Measurements from ENCODE around the gene TBP.

DNA sequence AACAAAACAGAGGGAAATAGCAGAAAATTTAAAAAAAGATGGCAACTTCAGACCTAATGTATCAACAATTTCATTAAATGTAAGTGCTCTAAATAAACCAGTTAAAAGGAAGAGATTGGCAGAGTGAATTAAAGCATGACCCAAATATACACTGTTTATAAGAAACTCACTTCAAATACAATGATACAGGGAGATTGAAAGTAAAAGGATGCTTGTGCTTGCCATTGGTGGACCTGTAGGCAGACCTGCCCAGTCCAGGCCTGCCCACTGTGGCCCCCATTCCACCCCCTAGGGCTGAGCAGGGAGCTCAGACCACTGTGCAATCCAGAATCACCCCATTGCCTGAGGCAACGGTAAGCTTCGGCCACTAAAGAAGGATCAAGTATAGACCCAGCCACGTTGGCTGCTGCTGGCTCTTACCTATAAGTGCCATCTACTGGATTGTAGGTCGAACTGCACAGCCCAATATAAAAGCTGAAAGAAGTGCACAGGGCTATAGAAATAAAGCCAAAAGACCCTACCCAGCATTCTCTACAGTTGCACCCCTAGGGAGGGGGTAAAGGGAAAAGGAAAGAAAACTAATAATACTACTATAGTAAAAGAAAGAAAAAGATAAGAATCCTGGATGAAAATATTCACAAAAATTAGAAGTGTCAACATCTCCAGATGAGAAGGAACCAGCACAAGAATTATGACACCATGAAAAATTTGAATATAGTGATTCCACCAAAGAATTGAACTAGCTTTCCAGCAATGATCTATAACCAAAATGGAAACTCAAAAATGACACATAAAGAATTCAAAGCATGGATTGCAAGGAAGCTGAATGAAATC lies 37.2 kb upstream of the TBP start:
- no peak for TF ChIP-seq ESRRA (CRISPR knock-in tag; IDR thresholded peaks at IDR 0.05; ENCODE audit: borderline replicate concordance)
- TF ChIP-seq, protein P1, sequence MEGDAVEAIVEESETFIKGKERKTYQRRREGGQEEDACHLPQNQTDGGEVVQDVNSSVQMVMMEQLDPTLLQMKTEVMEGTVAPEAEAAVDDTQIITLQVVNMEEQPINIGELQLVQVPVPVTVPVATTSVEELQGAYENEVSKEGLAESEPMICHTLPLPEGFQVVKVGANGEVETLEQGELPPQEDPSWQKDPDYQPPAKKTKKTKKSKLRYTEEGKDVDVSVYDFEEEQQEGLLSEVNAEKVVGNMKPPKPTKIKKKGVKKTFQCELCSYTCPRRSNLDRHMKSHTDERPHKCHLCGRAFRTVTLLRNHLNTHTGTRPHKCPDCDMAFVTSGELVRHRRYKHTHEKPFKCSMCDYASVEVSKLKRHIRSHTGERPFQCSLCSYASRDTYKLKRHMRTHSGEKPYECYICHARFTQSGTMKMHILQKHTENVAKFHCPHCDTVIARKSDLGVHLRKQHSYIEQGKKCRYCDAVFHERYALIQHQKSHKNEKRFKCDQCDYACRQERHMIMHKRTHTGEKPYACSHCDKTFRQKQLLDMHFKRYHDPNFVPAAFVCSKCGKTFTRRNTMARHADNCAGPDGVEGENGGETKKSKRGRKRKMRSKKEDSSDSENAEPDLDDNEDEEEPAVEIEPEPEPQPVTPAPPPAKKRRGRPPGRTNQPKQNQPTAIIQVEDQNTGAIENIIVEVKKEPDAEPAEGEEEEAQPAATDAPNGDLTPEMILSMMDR (IDR thresholded peaks at IDR 0.05) = peak; percentile 46; the same call in 1 of the 2 replicates
- no peak for TF ChIP-seq RELA (CRISPR knock-in tag; IDR thresholded peaks at IDR 0.05; ENCODE audit: borderline replicate concordance)
- TF ChIP-seq, protein P2, sequence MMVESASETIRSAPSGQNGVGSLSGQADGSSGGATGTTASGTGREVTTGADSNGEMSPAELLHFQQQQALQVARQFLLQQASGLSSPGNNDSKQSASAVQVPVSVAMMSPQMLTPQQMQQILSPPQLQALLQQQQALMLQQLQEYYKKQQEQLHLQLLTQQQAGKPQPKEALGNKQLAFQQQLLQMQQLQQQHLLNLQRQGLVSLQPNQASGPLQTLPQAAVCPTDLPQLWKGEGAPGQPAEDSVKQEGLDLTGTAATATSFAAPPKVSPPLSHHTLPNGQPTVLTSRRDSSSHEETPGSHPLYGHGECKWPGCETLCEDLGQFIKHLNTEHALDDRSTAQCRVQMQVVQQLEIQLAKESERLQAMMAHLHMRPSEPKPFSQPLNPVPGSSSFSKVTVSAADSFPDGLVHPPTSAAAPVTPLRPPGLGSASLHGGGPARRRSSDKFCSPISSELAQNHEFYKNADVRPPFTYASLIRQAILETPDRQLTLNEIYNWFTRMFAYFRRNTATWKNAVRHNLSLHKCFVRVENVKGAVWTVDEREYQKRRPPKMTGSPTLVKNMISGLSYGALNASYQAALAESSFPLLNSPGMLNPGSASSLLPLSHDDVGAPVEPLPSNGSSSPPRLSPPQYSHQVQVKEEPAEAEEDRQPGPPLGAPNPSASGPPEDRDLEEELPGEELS (CRISPR knock-in tag; IDR thresholded peaks at IDR 0.05) = no peak
- TF ChIP-seq NR1H2 (CRISPR knock-in tag; IDR thresholded peaks at IDR 0.05) = no peak
- TF ChIP-seq, protein P3, sequence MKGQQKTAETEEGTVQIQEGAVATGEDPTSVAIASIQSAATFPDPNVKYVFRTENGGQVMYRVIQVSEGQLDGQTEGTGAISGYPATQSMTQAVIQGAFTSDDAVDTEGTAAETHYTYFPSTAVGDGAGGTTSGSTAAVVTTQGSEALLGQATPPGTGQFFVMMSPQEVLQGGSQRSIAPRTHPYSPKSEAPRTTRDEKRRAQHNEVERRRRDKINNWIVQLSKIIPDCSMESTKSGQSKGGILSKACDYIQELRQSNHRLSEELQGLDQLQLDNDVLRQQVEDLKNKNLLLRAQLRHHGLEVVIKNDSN (CRISPR knock-in tag; IDR thresholded peaks at IDR 0.05) = no peak
- TF ChIP-seq MXD4 (CRISPR knock-in tag; IDR thresholded peaks at IDR 0.05; ENCODE audit: borderline replicate concordance) = no peak
- no peak for TF ChIP-seq JUN (CRISPR knock-in tag; IDR thresholded peaks at IDR 0.05)
- TF ChIP-seq SP1 (CRISPR knock-in tag; conservative IDR thresholded peaks at IDR 0.05) = no peak
- no peak for TF ChIP-seq TCF7 (CRISPR knock-in tag; IDR thresholded peaks at IDR 0.05; ENCODE audit: low read depth)
- no peak for TF ChIP-seq TEAD4 (CRISPR knock-in tag; IDR thresholded peaks at IDR 0.05)
